IMR-90 (cell line): ENCODE data around the gene YBX2.

Experiments
- CEBPB ChIP-seq: IDR thresholded peaks from 2 replicates; pipeline ENCODE4 v1.6.1; 2012; ENCODE audit warnings: low read depth, low read length, improper control_type of control experiment
- MXI1 ChIP-seq: IDR thresholded peaks from 2 replicates; pipeline ENCODE4 v1.6.1; 2012; ENCODE audit warnings: low read depth, mild to moderate bottlenecking, low read length, moderate library complexity, borderline replicate concordance
- POLR2A ChIP-seq: IDR thresholded peaks from 2 replicates; pipeline ENCODE4 v1.6.1; 2012; ENCODE audit warnings: mild to moderate bottlenecking, low read depth, low read length
- TF ChIP-seq, protein P1 (sequence below): conservative IDR thresholded peaks from 2 replicates; pipeline ENCODE4 v1.5.1; 2012; ENCODE audit warnings: mild to moderate bottlenecking, low read depth, low read length, improper control_type of control experiment

- TF ChIP-seq POLR2A (no peak), CEBPB (no peak), MXI1 (no peak)
- TF ChIP-seq, protein P1, sequence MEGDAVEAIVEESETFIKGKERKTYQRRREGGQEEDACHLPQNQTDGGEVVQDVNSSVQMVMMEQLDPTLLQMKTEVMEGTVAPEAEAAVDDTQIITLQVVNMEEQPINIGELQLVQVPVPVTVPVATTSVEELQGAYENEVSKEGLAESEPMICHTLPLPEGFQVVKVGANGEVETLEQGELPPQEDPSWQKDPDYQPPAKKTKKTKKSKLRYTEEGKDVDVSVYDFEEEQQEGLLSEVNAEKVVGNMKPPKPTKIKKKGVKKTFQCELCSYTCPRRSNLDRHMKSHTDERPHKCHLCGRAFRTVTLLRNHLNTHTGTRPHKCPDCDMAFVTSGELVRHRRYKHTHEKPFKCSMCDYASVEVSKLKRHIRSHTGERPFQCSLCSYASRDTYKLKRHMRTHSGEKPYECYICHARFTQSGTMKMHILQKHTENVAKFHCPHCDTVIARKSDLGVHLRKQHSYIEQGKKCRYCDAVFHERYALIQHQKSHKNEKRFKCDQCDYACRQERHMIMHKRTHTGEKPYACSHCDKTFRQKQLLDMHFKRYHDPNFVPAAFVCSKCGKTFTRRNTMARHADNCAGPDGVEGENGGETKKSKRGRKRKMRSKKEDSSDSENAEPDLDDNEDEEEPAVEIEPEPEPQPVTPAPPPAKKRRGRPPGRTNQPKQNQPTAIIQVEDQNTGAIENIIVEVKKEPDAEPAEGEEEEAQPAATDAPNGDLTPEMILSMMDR: no peak
Measured at GRCh38 chr17:7317161-7317803, 22.8 kb upstream of the YBX2 start.
